ENCODE results near the gene TRH.
A peak's percentile ranks its signal among the peaks of the same experiment; 100 is the strongest.
"Not testable (repeated sequence)": the region's sequence is repeated elsewhere in the genome, so short reads cannot be mapped to it uniquely, and the experiment has no call there.

Gene TRH

DNA sequence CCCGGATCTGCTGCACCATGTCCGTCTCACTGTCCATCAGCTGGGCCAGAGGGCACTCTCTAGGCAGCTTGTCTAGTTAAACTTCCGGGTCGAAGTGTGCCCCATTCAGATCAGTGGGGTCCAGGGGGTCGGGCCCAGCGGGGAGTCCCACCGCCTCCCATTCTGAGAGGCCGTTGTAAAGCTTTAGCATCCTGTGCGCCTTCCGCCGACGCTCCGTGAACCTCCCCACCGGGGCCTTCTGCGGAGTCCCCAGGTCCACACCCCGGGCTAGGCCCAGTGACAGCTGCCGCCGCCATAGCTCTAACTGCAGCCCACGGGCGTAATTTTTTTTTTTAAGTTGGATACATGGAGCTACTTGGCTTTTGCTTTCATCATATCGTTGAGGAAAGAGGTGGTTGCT is 38.7 kb downstream of the TRH start:
- H2BK5ac ChIP-seq (ENCODE audit: low read depth, low read length, poor library complexity); H3K79me2 ChIP-seq (ENCODE audit: control insufficient read depth, insufficient read depth, low read length, poor library complexity); H2BK12ac ChIP-seq (ENCODE audit: low read length); H2AK5ac ChIP-seq (ENCODE audit: low read length); H3K9me3 ChIP-seq (ENCODE audit: insufficient read depth, low read depth, low read length); H3K14ac ChIP-seq (ENCODE audit: low read length); H3K4me1 ChIP-seq (ENCODE audit: control insufficient read depth in 1 of 2, insufficient read depth in 2 of 2, low read length in 2 of 2); H3K23ac ChIP-seq (ENCODE audit: low read length); H3K18ac ChIP-seq (ENCODE audit: low read length); H4K8ac ChIP-seq (ENCODE audit: low read depth, low read length); H3K36me3 ChIP-seq (ENCODE audit: control insufficient read depth in 1 of 2, insufficient read depth in 2 of 2, low read length in 2 of 2); H3K4me3 ChIP-seq (ENCODE audit: low read depth, low read length); H2AFZ ChIP-seq (ENCODE audit: insufficient read depth, low read length, poor library complexity); DNase-seq; H3K79me1 ChIP-seq (ENCODE audit: low read length); H4K91ac ChIP-seq (ENCODE audit: low read depth, low read length); H4K12ac ChIP-seq (ENCODE audit: low read depth, low read length); H3K27me3 ChIP-seq (ENCODE audit: insufficient read depth, low read length); H2BK120ac ChIP-seq (ENCODE audit: insufficient read depth, low read length, poor library complexity); H3K9ac ChIP-seq (ENCODE audit: low read length); H3K4ac ChIP-seq (ENCODE audit: low read depth, low read length); H3K27ac ChIP-seq (ENCODE audit: low read depth, low read length); H3K4me2 ChIP-seq (ENCODE audit: low read length): not testable (repeated sequence)
- WGBS (ENCODE audit: extremely low coverage, insufficient coverage, insufficient read length): no CpG with 5 or more reads among the region's 21 CpGs

DNA sequence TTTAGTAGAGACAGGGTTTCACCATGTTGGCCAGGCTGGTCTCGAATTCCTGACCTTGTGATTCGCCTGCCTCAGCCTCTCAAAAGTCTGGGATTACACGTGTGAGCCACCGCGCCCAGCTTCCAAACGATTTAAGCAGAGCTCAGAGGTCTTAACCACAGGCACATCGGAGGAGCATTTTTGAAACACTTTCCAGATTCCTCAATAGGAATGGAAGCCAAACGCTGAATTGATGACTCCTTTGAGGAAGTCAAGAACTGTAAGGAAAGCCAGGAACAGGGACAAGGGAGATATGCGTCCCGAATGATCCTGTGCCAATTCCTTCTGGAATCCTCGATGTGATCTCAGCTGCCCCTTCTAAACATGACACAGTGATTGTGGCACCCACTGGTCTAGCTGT is 40.0 kb downstream of the TRH start:
- Histone ChIP-seq H2BK12ac (ENCODE audit: low read length) (no peak overlapping the region), H2AK5ac (ENCODE audit: low read length) (no peak overlapping the region), H3K27me3 (ENCODE audit: insufficient read depth, low read length) (no peaks in the 10 kb centered on the region)

DNA sequence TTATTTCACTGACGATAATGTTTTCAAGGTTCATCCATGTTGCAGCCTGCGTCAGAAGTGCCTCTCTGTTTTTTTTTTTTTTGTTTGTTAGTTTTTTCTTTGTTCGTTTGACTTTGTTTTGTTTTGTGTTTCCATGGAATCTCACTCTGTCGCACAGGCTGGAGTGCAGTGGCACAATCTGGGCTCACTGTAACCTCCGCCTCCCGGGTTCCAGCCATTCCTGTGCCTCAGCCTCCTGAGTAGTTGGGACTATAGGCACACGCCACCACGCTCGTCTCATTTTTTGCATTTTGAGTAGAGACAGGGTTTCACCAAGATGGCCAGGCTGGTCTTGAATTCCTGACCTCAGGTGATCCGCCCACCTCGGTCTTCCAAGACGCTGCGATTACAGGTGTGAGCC is 43.1 kb downstream of the TRH start:
- H3K14ac ChIP-seq (ENCODE audit: low read length); H4K91ac ChIP-seq (ENCODE audit: low read depth, low read length); H2BK12ac ChIP-seq (ENCODE audit: low read length); H4K8ac ChIP-seq (ENCODE audit: low read depth, low read length); H2BK120ac ChIP-seq (ENCODE audit: insufficient read depth, low read length, poor library complexity); H4K12ac ChIP-seq (ENCODE audit: low read depth, low read length); H3K27me3 ChIP-seq (ENCODE audit: insufficient read depth, low read length); H3K9me3 ChIP-seq (ENCODE audit: insufficient read depth, low read depth, low read length); H3K9ac ChIP-seq (ENCODE audit: low read length); H3K4me1 ChIP-seq (ENCODE audit: control insufficient read depth in 1 of 2, insufficient read depth in 2 of 2, low read length in 2 of 2); H3K79me2 ChIP-seq (ENCODE audit: control insufficient read depth, insufficient read depth, low read length, poor library complexity); H2AFZ ChIP-seq (ENCODE audit: insufficient read depth, low read length, poor library complexity); H3K23ac ChIP-seq (ENCODE audit: low read length); H2AK5ac ChIP-seq (ENCODE audit: low read length); H2BK5ac ChIP-seq (ENCODE audit: low read depth, low read length, poor library complexity); H3K79me1 ChIP-seq (ENCODE audit: low read length); H3K18ac ChIP-seq (ENCODE audit: low read length); H3K4ac ChIP-seq (ENCODE audit: low read depth, low read length); H3K4me2 ChIP-seq (ENCODE audit: low read length); H3K27ac ChIP-seq (ENCODE audit: low read depth, low read length); H3K36me3 ChIP-seq (ENCODE audit: control insufficient read depth in 1 of 2, insufficient read depth in 2 of 2, low read length in 2 of 2); H3K4me3 ChIP-seq (ENCODE audit: low read depth, low read length): not testable (repeated sequence)
- peak; percentile 79 to 89 for DNase-seq
- WGBS (ENCODE audit: extremely low coverage, insufficient coverage, insufficient read length): no CpG with 5 or more reads among the region's 13 CpGs

More for the DNA sequence above, 40.0 kb downstream of the TRH start:
- peaks cover 1% of the 10 kb centered on the region for H3K9me3 ChIP-seq (ENCODE audit: insufficient read depth, low read depth, low read length)
- no peaks in the 10 kb centered on the region for H3K36me3 ChIP-seq (ENCODE audit: control insufficient read depth in 1 of 2, insufficient read depth in 2 of 2, low read length in 2 of 2)
- H3K4me1 ChIP-seq (ENCODE audit: control insufficient read depth in 1 of 2, insufficient read depth in 2 of 2, low read length in 2 of 2): no peaks in the 10 kb centered on the region
- peak; percentile 55 to 75 for DNase-seq
- H3K4ac ChIP-seq (ENCODE audit: low read depth, low read length): no peak overlapping the region
- no peaks in the 10 kb centered on the region for H3K79me2 ChIP-seq (ENCODE audit: control insufficient read depth, insufficient read depth, low read length, poor library complexity)
- H4K12ac ChIP-seq (ENCODE audit: low read depth, low read length): no peak overlapping the region
- no peak overlapping the region for H4K91ac ChIP-seq (ENCODE audit: low read depth, low read length)
- no peak overlapping the region for H3K18ac ChIP-seq (ENCODE audit: low read length)
- no peak overlapping the region for H3K14ac ChIP-seq (ENCODE audit: low read length)
- H3K27ac ChIP-seq (ENCODE audit: low read depth, low read length): no peak overlapping the region
- H2BK120ac ChIP-seq (ENCODE audit: insufficient read depth, low read length, poor library complexity): no peak overlapping the region
- H2BK5ac ChIP-seq (ENCODE audit: low read depth, low read length, poor library complexity): no peak overlapping the region
- H3K4me3 ChIP-seq (ENCODE audit: low read depth, low read length): peak overlapping the region; percentile 40
- no peak overlapping the region for H3K9ac ChIP-seq (ENCODE audit: low read length)
- WGBS (ENCODE audit: extremely low coverage, insufficient coverage, insufficient read length): no CpG with 5 or more reads among the region's 11 CpGs
- no peak overlapping the region for H4K8ac ChIP-seq (ENCODE audit: low read depth, low read length)
- H3K23ac ChIP-seq (ENCODE audit: low read length): no peak overlapping the region
- no peak overlapping the region for H2AFZ ChIP-seq (ENCODE audit: insufficient read depth, low read length, poor library complexity)
- no peaks in the 10 kb centered on the region for H3K79me1 ChIP-seq (ENCODE audit: low read length)
- H3K4me2 ChIP-seq (ENCODE audit: low read length): no peak overlapping the region

DNA sequence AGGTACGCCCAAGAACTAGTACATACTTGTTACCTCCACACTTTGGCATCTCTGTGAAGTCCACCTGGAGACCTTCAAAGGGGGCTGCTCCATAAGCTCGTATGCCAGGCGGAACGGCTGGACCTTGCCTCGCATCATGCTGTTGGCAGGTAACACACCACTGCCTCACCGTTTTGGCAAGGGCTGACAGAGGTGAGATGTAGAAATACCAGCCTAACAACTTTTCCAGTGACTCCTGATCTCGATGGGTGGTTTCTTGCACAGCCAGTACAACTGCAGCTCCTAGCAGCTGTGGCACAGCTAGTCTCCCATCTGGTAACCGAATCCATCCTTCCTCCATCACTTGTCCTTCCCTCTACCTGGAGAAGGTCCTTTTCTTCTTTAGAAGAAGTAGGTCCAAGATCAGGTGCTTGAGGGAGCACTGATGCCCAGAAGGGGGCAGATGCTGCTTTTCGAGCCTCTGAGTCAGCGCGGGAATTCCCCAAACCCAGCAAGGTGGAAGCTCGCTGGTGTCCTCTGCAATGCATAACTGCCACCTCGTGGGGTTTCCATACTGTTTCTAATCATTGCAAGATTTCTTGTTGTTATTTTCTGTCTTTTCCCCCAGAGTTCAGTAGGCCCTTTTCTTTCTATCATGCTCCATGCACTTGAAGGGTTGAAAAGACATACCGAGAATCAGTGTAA is 51.8 kb downstream of the TRH start:
- H3K23ac ChIP-seq (ENCODE audit: low read length); H4K8ac ChIP-seq (ENCODE audit: low read depth, low read length); H2BK5ac ChIP-seq (ENCODE audit: low read depth, low read length, poor library complexity); H3K4me2 ChIP-seq (ENCODE audit: low read length); H3K9ac ChIP-seq (ENCODE audit: low read length); H2BK12ac ChIP-seq (ENCODE audit: low read length); H3K27me3 ChIP-seq (ENCODE audit: insufficient read depth, low read length); H2BK120ac ChIP-seq (ENCODE audit: insufficient read depth, low read length, poor library complexity); H3K4me3 ChIP-seq (ENCODE audit: low read depth, low read length); H4K12ac ChIP-seq (ENCODE audit: low read depth, low read length); H3K9me3 ChIP-seq (ENCODE audit: insufficient read depth, low read depth, low read length); H3K79me1 ChIP-seq (ENCODE audit: low read length); H3K79me2 ChIP-seq (ENCODE audit: control insufficient read depth, insufficient read depth, low read length, poor library complexity); H2AFZ ChIP-seq (ENCODE audit: insufficient read depth, low read length, poor library complexity); H3K36me3 ChIP-seq (ENCODE audit: control insufficient read depth in 1 of 2, insufficient read depth in 2 of 2, low read length in 2 of 2); H3K4ac ChIP-seq (ENCODE audit: low read depth, low read length); H3K27ac ChIP-seq (ENCODE audit: low read depth, low read length); H3K18ac ChIP-seq (ENCODE audit: low read length); H3K4me1 ChIP-seq (ENCODE audit: control insufficient read depth in 1 of 2, insufficient read depth in 2 of 2, low read length in 2 of 2); H4K91ac ChIP-seq (ENCODE audit: low read depth, low read length); H2AK5ac ChIP-seq (ENCODE audit: low read length); H3K14ac ChIP-seq (ENCODE audit: low read length): not testable (repeated sequence)
- WGBS (ENCODE audit: extremely low coverage, insufficient coverage, insufficient read length): no CpG with 5 or more reads among the region's 14 CpGs
- peak; percentile 23 to 58 for DNase-seq

Data from trophoblast cell (in vitro differentiated cells and primary cell).